Tracheal epithelial cell (primary cell): ENCODE measurements around the gene CLDN5. TPM values are rescaled to one million over a fixed set of nuclear protein-coding genes. Genes with fewer than 3 reads are reported as not detected.

Experiments used
- total RNA-seq: library from RNA; depleted of rRNA; stranded (reverse); fragments of >200 nt; gene quantifications from 2 replicates; pipeline ENCODE4 v1.2.1, GENCODE V29; 2014

Gene CLDN5, protein sequence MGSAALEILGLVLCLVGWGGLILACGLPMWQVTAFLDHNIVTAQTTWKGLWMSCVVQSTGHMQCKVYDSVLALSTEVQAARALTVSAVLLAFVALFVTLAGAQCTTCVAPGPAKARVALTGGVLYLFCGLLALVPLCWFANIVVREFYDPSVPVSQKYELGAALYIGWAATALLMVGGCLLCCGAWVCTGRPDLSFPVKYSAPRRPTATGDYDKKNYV
- total RNA-seq = 2.7 and 7.9 TPM in 2 replicates

DNA sequence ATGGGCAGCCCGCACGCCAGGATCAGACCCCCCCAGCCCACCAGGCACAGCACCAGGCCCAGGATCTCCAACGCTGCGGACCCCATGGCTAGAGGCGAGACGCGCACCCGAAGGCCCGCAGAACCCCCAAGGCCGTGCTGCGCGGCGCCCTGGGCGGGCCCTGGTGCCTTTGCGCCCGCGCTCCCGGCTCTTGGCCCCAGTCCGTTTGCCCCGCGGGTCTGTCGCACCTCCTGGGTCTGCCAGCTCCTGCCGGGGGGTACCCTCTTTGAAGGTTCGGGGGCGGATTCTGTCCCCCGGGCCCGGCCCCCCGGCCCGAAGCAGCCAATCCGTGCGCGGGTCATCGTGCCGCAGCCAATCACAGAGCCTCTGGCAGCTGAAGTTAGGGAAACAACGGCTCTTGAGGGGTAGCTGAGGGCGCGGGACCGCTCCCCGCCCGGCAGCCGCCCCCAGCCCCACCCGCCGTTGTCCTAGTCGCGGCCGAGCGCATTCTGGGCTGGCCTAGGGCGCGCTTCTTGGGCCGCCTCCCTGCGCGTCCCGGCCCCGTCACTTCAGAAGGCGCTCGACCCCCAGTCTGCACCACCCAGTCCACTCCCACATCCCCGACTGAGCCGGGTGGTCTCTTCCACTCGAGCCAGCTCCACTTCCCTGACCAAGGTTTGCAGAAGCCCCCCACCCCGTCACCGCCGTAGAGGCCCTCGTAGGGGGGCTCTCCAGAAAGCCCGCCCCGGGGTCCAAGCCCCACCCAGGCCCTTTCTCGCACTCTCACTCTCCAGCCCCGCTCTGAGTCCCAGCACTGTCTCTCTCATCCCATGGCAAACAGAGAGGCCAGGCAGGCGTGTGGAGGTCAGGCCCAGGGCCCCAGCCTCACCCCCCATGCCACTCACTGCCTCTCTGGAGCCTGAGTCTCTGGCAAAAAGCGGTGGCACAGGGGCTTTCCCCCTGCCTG, at the start of gene CLDN5:
TSS of gene CLDN5 (minus strand) at position 241 of the 946 bp plus-strand sequence. CDS start at position 86, 155 bp downstream.

GRCh38 chr22:19479355-19480172, 44.6 kb downstream of the CLDN5 start, which contains the start of gene CDC45:
CDC45 (plus strand) TSS chr22:19479920; CDS start chr22:19479969, 49 bp downstream.

DNA sequence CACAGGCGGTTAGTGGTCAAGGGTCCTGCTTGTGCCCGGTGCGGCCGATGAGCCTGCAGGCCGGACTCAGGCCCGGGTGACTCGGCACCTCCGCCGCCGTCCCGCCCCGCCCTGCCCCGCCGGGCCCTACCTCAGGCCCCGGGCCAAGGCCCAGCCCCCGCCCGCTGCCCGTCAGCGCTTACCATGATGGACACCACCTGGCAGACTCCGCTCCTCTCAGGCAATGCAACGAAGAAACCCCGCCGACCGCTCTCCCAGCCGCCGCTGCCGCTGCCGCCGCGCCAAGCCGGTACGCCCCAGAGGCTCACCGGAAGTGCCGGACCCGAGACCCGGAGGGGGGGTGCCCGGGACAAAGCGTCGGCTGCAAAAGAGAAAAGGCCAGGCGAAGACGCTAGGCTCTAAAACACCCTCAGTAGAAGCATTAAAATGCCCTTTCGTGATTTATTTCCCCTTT, 45.3 kb downstream of the CLDN5 start, which contains the start of gene UFD1:
TSS of gene UFD1 (minus strand) at position 293 of the 454 bp plus-strand sequence. CDS start at position 185, 108 bp downstream.

Other genes starting within 250 kb of the CLDN5 start
- gene CLTCL1, start 232.7 kb downstream of the CLDN5 start, total RNA-seq = 9.6 and 23.6 TPM in 2 replicates
- 16.1 and 20.2 TPM in 2 replicates for gene HIRA, start 92.7 kb downstream of the CLDN5 start, total RNA-seq
- gene MRPL40, start 91.9 kb downstream of the CLDN5 start, total RNA-seq = 54.9 and 69.7 TPM in 2 replicates
- 21.0 and 22.0 TPM in 2 replicates for gene C22orf39, start 76.7 kb downstream of the CLDN5 start, total RNA-seq
- gene UFD1, start 45.2 kb downstream of the CLDN5 start, total RNA-seq = 64.3 and 65.6 TPM in 2 replicates
- gene CDC45, start 44.5 kb downstream of the CLDN5 start, total RNA-seq = 1.1 and 3.9 TPM in 2 replicates
- 4.7 and 26.5 TPM in 2 replicates for gene SEPTIN5, start 190.1 kb upstream of the CLDN5 start, total RNA-seq
- under 0.01 and 3.1 TPM in 2 replicates for gene GP1BB, start 199.1 kb upstream of the CLDN5 start, total RNA-seq
- gene TBX1, start 236.4 kb upstream of the CLDN5 start, total RNA-seq = 10.1 and 13.4 TPM in 2 replicates